GM12878 (cell line): ENCODE results near the gene LRBA. TPM values are rescaled to one million over a fixed set of nuclear protein-coding genes. Genes with fewer than 3 reads are reported as not detected.

Experiments used
- ATAC-seq: fragments of 200-7000 bp; cut with Tn5 transposase; 3 replicates; pipeline ENCODE4 v1.9.1; 2020; ENCODE audit warnings: mild to moderate bottlenecking, moderate library complexity
- BruUV-seq: library from RNA; stranded (reverse); fragments of 400-500 nt; replicated peaks from 2 replicates; lab custom pipeline; 2021; lab: Mats Ljungman, UMichigan
- CTCF ChIA-PET: fragments of 300-600 bp; sonication (Branson Sonifier 250); formaldehyde crosslinking; extraction: SDS; loops from one replicate; lab custom pipeline; 2021; ENCODE audit warnings: inconsistent platforms; lab: Yijun Ruan, JAX
- POLR2A ChIA-PET: fragments of 350-600 bp; formaldehyde crosslinking; extraction: SDS; loops from one replicate; lab custom pipeline; 2021; ENCODE audit warnings: inconsistent platforms; lab: Charles Lee
- RAD21 ChIA-PET: fragments of 300-600 bp; sonication (Branson Sonifier 250); formaldehyde crosslinking; loops from one replicate; lab custom pipeline; 2023; ENCODE audit warnings: antibody characterized with exemption; ENCODE audit not compliant: unreplicated experiment; lab: Charles Lee
- SMC1A ChIA-PET: fragments of 300-600 bp; sonication (Branson Sonifier 250); formaldehyde crosslinking; loops from one replicate; lab custom pipeline; 2023; ENCODE audit not compliant: unreplicated experiment, uncharacterized antibody; lab: Charles Lee
- DNase-seq: peaks from one replicate; pipeline ENCODE4 v3.0.0-alpha.2; 2011; ENCODE audit warnings: low read depth, low spot score
- FAIRE-seq: peaks from 3 replicates; lab custom pipeline; 2011; peaks lifted over from hg19 to GRCh38; lab: Jason Lieb, UNC
- H2AFZ ChIP-seq: 2 replicates; pipeline ENCODE4 v1.6.0; 2011; ENCODE audit warnings: low read depth, low read length, control low read depth; ENCODE audit not compliant: control insufficient read depth
- H3K27ac ChIP-seq: 2 replicates; pipeline ENCODE4 v1.5.1; 2011; ENCODE audit warnings: control low read depth; ENCODE audit not compliant: control insufficient read depth, insufficient read depth
- H3K27me3 ChIP-seq, 2 experiments: replicated peaks in 1 of 2; 2 replicates each; pipeline versions ENCODE4 v1.6.0 to v1.6.1; 2011; ENCODE audit warnings: low read length in 1 of 2; ENCODE audit not compliant: control insufficient read depth in 2 of 2, insufficient read depth in 2 of 2
- H3K36me3 ChIP-seq, 2 experiments: 2 replicates each; pipeline ENCODE4 v1.5.1; 2011; ENCODE audit warnings: low read length in 1 of 2; ENCODE audit not compliant: control insufficient read depth in 2 of 2, insufficient read depth in 2 of 2
- H3K4me1 ChIP-seq: 2 replicates; pipeline ENCODE4 v1.6.1; 2011; ENCODE audit warnings: mild to moderate bottlenecking, low read length, moderate library complexity, mixed read lengths; ENCODE audit not compliant: control insufficient read depth, insufficient read depth
- H3K4me2 ChIP-seq: 2 replicates; pipeline ENCODE4 v1.6.0; 2011; ENCODE audit warnings: control low read depth; ENCODE audit not compliant: control insufficient read depth, insufficient read depth
- H3K4me3 ChIP-seq: fragments of 200-600 bp; sonication (generic); 2 replicates; pipeline ENCODE4 v1.5.1; 2016
- H3K79me2 ChIP-seq: 2 replicates; pipeline ENCODE4 v1.6.0; 2011; ENCODE audit warnings: low read length; ENCODE audit not compliant: control insufficient read depth, insufficient read depth
- H3K9ac ChIP-seq: 2 replicates; pipeline ENCODE4 v1.8.0; 2011; ENCODE audit warnings: low read length, control low read depth, mixed read lengths; ENCODE audit not compliant: control insufficient read depth, insufficient read depth
- H3K9me3 ChIP-seq: replicated peaks from 3 replicates; pipeline ENCODE4 v1.5.1; 2011; ENCODE audit warnings: mild to moderate bottlenecking, low read length; ENCODE audit not compliant: control insufficient read depth, insufficient read depth
- H4K20me1 ChIP-seq: 2 replicates; pipeline ENCODE4 v1.6.0; 2011; ENCODE audit not compliant: control insufficient read depth, insufficient read depth
- BCL3 ChIP-seq: IDR thresholded peaks from 2 replicates; pipeline ENCODE4 v1.6.1; 2011; ENCODE audit warnings: borderline replicate concordance, low read depth, mild to moderate bottlenecking, moderate library complexity, low read length; ENCODE audit not compliant: insufficient read depth, poor library complexity, severe bottlenecking
- IKZF1 ChIP-seq: fragments of 450-650 bp; conservative IDR thresholded peaks from 2 replicates; pipeline ENCODE4 v1.6.1; 2017; ENCODE audit warnings: antibody characterized with exemption, mild to moderate bottlenecking
- NR2F1 ChIP-seq: fragments of 450-650 bp; conservative IDR thresholded peaks from 2 replicates; pipeline ENCODE4 v1.6.1; 2017; ENCODE audit warnings: mild to moderate bottlenecking
- PRDM15 ChIP-seq: fragments of 450-650 bp; formaldehyde crosslinking; IDR thresholded peaks from 2 replicates; pipeline ENCODE4 v1.4.0; 2020; ENCODE audit warnings: mild to moderate bottlenecking, moderate library complexity
- WGBS: methylation state at CpG from one replicate; pipeline ENCODE4 v1.1.6; 2016; ENCODE audit warnings: low lambda C conversion rate; ENCODE audit not compliant: insufficient replicate concordance, insufficient coverage; ENCODE audit errors: missing lambda C conversion rate; 5-methylcytosine and 5-hydroxymethylcytosine counted together
- in situ Hi-C: fragments of 300-500 bp; cut with MboI; formaldehyde crosslinking; loops from 9 replicates; pipeline ENCODE4 v1.14.3; 2018; ENCODE audit warnings: mixed read lengths
- intact Hi-C: fragments of 100-400 bp; cut with micrococcal nuclease; formaldehyde crosslinking; loops from one replicate; pipeline ENCODE4 v1.14.2; 2022; ENCODE audit not compliant: unreplicated experiment
- polyA plus RNA-seq, 11 experiments: library from polyadenylated mRNA; depleted of rRNA in 4 of 11; unstranded in 6 of 11; stranded (reverse) in 5 of 11; fragments of >200 nt; fragmentation: Nextera tagmentation in 4 of 11; fragmentation: Illumina TruSeq in 1 of 11; extraction: Ambion mirVana in 4 of 11; extraction: Trizol in 1 of 11; gene quantifications; 1 replicate in 1 of 11; 2 replicates in 10 of 11; pipeline versions ENCODE4 v1.2.1 to v1.2.3, GENCODE V29; 2011 to 2016; ENCODE audit warnings: inconsistent platforms in 2 of 11, missing spikeins in 2 of 11, low read depth in 1 of 11
- total RNA-seq, 4 experiments: library from RNA; depleted of rRNA in 3 of 4; stranded (reverse); fragments of >200 nt in 3 of 4; fragmentation: Illumina TruSeq in 1 of 4; extraction: Trizol in 1 of 4; gene quantifications; 2 replicates each; pipeline versions ENCODE4 v1.2.1 to v1.2.3, GENCODE V29; 2013 to 2021
- TF ChIP-seq, protein P1 (sequence below): fragments of 450-650 bp; IDR thresholded peaks from 2 replicates; pipeline ENCODE4 v1.6.1; 2017; ENCODE audit warnings: mild to moderate bottlenecking, moderate library complexity

LRBA gene
- total and polyA plus RNA-seq, 10 of the 15 experiments (the other 5 are each of a cell fraction or from before 2014, with no cell fraction given): 20.3 to 93.4 (median 55.0) TPM

- ChIA-PET POLR2A (interaction anchor here (0.6 kb wide), 1 partner anchor 801 kb away, joined by 3 read pairs; no protein-coding TSS in a partner anchor), SMC1A (interaction anchor here (0.6 to 4.7 kb wide), 4 partner anchors 12 to 54 kb away, joined by 3 to 30 read pairs (median 10); no protein-coding TSS in a partner anchor), RAD21 (no interaction called here)
These were observed 65.7 kb downstream of the LRBA start for GRCh38 chr4:150949342-150949741.

More at GRCh38 chr4:150949342-150949741, 65.7 kb downstream of the LRBA start:
- in situ Hi-C loops: no loop called here
- 100% methylated on average over 2 of the region's 2 CpGs for WGBS
- Histone ChIP-seq H3K4me2 (no peak overlapping the region), H3K36me3 (no peaks in the 10 kb centered on the region), H3K27me3 (no peaks in the 10 kb centered on the region), H3K9me3 (no peaks in the 10 kb centered on the region; the same call in 2 of the 3 replicates), H2AFZ (no peak overlapping the region), H3K79me2 (peaks cover 29% of the 10 kb centered on the region)
- DNase-seq: no peak
- CTCF ChIA-PET: interaction anchor here (0.7 to 1.0 kb wide), 2 partner anchors 11 to 168 kb away, joined by 3 to 6 read pairs; no protein-coding TSS in a partner anchor
- no TSS peak for BruUV-seq
- intact Hi-C loops: no loop called here
- no peak for ATAC-seq
- TF ChIP-seq NR2F1 (no peak), PRDM15 (CRISPR knock-in tag) (no peak), BCL3 (no peak), IKZF1 (no peak)
- TF ChIP-seq, protein P1, sequence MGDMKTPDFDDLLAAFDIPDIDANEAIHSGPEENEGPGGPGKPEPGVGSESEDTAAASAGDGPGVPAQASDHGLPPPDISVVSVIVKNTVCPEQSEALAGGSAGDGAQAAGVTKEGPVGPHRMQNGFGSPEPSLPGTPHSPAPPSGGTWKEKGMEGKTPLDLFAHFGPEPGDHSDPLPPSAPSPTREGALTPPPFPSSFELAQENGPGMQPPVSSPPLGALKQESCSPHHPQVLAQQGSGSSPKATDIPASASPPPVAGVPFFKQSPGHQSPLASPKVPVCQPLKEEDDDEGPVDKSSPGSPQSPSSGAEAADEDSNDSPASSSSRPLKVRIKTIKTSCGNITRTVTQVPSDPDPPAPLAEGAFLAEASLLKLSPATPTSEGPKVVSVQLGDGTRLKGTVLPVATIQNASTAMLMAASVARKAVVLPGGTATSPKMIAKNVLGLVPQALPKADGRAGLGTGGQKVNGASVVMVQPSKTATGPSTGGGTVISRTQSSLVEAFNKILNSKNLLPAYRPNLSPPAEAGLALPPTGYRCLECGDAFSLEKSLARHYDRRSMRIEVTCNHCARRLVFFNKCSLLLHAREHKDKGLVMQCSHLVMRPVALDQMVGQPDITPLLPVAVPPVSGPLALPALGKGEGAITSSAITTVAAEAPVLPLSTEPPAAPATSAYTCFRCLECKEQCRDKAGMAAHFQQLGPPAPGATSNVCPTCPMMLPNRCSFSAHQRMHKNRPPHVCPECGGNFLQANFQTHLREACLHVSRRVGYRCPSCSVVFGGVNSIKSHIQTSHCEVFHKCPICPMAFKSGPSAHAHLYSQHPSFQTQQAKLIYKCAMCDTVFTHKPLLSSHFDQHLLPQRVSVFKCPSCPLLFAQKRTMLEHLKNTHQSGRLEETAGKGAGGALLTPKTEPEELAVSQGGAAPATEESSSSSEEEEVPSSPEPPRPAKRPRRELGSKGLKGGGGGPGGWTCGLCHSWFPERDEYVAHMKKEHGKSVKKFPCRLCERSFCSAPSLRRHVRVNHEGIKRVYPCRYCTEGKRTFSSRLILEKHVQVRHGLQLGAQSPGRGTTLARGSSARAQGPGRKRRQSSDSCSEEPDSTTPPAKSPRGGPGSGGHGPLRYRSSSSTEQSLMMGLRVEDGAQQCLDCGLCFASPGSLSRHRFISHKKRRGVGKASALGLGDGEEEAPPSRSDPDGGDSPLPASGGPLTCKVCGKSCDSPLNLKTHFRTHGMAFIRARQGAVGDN: no peak
- TF ChIP-seq, all 136 proteins: peak for 0
- Histone ChIP-seq H4K20me1 (no peaks in the 10 kb centered on the region), H3K4me1 (peaks cover 19% of the 10 kb centered on the region), H3K9ac (no peak overlapping the region), H3K4me3 (no peak overlapping the region), H3K27ac (no peak overlapping the region)
- no peak for FAIRE-seq
